GM19455 (cell line): ENCODE results near the gene BMP6.
"Not testable (repeated sequence)": the region's sequence is repeated elsewhere in the genome, so short reads cannot be mapped to it uniquely, and the experiment has no call there.

Experiments used
- ATAC-seq: cut with Tn5 transposase; IDR thresholded peaks from one replicate; pipeline ENCODE4 v1.9.1; 2021; ENCODE audit not compliant: unreplicated experiment

BMP6 gene

DNA sequence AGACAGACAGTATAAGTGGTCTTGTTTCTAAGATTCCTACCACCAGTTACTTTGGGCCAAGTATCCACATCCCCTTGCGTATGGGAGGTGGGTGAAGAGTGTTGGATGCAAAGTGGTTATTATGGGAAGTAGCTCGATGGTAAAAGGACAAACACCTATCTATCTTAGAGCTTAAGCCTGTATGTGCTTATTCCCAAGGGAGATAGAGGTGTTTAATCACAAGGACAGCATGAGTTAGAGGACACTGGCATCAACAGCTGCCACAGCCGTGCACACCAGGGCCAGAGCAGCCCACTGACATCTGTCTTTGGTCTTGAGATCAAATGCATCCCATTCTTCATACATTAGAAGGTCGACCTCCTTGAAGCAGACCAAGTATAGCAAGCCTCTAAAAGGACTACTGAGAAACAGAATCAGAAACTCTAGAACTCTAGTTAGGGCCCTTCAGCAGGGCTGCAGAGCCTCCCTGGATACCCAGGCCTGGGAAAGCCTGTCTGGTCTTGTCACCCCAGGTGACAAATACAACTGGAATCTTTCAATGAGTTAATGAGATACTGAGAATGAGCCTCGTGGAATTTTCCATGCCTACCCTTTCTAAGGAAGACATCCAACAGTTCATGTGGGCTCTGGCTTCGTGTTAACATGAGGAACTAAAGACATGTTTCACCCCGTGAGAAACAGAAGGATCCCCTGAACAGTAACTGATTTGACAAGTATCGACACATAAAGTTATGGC lies 156.0 kb downstream of the BMP6 start:
- ATAC-seq = no peak

DNA sequence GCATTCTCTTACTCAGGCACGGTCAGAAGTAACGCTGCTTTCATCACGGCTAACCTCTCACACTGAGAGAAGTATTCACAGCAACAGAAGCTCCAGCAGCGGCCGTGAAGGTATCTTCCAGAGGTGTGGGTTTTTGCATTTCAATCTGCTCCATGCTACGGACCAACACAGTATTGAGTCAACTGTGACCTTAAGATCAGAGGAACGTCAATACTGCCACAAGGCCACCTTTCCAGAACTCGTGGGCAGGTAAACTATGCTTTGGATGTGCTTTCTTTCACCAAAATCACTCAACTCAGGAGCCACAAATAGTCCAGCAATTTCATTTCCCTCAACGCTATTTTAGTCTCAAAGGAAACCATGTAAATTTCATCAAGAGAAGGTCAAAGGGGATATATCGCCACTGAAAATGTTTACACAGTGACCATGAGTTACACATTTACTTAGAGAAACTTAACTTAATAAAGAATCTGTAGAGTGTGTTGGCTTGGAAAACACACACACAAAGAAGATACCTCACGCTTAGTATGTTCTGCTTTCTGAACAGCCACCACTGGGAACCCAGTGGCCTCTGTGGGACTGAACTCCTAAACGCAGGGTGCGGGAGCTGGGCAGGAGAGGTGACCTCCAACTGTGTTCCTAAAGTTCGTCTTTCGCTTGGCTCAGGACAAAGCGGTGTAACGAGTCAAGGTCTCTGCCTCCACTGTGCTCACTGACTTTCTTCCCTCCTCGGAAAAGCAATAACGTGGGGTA lies 156.8 kb downstream of the BMP6 start:
- no peak for ATAC-seq

DNA sequence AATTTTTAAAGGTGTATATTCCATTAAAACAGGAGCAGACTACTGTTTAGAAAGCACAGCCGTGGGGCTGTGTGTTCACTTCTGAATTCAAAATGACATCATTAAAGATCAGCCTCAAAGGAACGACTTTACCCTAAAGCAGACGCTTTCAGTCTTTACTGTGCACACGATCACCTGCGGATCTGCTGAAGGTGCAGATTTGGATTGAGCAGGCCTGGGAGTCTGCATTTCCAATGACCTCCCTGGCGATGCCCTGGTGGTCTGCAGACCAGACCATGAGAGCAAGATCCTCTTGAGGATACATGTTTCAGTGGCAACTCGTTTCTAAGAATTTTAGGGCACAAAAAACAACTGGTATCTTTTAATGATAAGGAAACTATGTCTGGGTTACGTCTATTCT lies 157.5 kb downstream of the BMP6 start:
- no peak for ATAC-seq

DNA sequence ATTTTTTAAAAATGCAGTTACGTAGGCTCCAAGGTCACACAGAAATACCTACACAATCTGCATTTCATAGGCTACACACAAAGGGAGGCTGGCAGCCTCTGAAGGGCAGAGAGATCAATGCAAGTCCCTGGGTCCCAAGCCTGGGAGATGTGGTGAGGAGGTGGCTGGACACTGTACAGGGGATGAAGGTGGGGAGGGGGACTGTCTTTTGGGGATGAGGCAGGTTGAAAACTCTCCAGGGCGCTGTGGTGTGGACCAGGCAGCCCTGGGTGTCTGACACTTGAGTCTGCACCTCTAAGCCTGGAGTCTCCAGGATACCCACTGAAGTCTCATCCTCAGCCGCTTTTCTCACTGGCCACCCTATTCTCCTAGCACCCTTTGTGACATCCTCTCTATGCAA lies 160.2 kb downstream of the BMP6 start:
- ATAC-seq = no peak

DNA sequence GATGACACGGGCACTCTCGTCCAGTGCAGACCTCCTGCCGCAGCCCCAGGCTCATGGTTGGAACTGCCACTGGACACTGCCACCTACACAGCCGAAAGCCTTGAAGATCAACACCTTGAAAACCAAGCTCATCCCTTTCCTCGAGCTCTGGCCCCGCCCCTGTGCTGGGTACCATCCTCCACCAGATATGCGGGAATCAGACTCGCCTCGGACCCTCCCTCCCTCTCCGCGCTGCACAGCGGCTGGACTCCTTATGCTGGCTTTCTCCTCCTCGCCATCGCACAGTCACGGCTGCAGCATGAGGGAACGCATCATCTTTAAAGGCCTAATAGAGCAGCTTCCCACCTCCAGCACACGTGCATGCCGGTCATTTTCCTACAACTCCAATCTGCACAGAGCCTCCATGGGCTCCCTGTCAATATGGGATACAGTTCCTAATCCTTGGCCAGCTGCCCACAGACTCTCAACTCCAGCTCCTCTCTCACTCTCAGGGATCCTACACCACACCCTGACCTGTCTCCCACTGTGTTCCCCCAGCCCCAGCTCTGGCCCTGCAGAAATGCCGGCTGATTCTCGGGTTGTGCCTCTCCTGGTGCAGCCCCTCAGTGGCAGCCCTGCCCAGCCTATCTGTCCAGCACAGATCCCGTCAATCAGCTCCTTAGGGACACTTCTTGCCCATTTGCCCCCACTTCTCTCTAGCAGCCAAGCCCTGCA lies 161.5 kb downstream of the BMP6 start:
- no peak for ATAC-seq

DNA sequence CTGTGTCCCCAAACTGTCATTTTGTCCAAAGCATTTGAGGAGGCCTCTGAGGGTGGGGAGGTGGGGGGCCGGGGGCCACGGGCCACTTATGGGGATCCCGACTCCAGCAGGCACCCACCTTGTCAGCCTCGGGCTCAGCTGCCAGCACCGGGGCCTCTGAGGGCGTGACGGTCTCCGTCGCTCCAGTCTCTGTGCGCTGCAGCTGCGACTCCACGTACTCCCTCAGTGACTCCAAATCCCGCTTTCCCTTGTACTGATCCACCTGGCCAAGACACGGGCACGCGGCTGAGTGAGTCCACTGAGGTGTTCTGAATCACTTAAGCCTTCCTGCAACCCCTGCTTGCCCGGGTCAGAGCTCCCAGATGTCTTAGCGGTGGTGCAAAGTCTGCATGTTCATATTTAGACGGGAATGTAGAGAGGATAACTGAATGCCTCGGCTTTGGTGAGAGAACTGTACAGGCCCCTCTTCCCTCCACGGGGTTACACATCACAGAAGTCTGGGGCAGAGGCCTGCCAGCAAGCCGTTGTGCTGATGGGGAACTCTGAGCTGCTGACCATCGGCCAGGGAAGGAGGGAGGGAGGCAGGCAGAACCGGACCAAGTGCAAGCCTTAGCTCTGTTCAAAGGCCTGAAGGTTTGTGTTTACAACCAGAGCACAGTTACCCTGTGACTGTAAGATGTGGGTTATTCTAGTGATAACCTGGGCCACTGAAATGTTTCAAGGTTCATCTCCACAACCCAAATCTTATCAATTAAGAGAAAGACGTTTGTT lies 162.9 kb downstream of the BMP6 start:
- ATAC-seq = no peak

DNA sequence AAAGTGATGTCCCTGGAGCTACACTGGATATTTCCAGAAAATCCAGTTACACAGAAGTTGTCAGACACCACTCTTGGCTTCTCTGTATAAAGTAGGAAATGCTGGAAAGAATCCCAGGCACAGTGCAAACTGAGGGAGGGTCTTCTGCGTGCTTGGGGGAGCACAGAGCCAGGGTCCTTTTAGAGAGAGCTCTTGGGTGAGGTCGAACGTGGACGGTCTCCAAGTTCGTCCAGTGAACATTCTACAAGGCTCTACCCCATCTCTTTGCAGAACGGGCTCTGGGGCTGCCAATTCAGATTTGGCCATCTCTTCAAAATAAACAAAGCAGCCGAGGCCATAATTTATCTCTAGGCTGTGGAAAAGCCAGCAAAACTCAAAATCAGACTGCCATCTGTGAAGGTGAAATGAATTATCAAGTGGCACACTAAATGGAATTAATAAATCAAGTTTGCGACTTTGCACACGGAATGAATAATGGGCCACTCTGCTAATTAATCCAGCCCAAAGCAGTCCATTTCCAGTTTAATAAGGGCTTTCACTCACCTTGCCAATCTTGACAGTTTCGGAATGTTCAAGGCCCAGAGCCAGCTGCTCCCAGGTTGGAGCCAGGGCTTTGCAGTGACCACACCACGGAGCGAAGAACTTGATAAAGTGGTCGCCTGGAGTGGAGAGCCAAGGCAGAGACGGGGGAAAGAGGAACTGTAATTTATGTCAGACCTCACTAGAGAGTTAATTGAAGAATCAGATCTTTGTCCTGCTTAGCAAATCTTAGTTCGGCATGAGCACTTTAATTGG lies 165.4 kb downstream of the BMP6 start:
- no peak for ATAC-seq

DNA sequence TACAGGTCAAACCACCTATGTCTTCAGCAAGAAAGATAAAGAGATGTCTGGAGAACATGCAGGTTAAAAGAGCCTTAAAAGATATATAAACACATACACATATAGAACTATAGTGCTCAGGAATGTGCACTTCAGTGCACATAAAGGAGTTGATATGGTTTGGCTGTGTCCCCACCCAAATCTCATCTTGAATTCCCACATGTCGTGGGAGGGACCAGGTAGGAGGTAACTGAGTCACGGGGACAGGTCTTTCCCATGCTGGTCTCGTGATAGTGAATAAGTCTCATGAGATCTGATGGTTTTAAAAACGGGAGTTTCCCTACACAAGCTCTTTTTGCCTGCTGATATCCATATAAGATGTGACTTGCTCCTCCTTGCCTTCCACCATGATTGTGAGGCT lies 166.5 kb downstream of the BMP6 start:
- ATAC-seq = not testable (repeated sequence)

DNA sequence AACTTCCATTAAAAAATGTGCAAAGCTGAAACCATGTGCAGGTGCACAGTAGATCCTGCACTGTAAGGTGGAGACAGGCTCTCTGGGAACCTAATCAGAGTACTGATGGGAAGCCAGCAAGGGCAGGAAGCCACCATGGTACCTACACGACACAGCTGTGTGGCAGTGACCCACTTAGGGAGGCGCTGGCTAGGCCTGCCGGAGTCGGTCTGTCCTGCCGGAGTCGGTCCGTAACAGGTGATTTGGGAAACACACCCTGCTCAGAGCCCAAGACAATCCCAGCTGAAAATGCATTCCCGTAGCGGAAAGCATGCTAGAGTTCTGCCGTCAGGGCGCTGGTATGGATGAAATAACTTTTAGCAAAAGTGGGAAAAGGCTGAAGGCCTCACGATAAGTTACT lies 167.4 kb downstream of the BMP6 start:
- no peak for ATAC-seq

DNA sequence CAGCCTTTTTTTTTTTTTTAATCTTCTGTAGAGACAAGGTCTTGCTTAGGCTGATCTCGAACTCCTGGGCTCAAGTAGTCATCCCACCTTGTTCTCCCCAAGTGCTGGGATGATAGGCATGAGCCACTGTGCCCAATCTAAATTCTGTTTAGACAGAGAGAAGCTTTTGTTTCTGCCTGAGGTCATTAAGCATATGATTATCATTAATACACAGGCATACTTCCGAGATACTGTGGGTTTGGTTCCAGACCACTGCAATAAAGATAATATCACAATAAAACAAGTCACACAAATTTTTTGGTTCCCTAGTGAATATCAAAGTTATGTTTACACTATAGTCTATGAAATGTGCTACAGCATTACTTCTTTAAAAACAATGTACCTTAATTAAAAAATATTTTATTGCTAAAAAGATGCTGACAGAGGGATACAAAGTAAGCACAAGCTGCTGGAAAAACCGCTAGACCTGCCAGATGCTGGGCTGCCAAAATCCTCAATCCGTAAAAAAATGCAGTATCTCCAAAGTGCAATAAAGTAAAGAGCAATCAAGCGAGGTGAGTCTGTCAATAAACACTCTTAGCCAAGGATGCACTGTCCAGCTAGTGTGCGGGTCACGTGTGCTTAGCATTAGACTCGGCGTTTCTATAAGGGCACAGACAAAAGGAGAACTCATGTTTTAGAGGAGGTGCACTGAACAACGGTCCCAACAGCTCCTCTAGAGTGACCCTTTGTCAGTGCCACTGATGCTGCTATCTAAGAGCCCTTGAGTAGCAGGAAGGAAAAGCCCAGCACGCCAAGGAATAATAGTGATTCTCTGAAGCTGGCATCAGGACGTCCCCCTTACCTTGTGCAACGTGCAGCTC lies 168.6 kb downstream of the BMP6 start:
- ATAC-seq = no peak

DNA sequence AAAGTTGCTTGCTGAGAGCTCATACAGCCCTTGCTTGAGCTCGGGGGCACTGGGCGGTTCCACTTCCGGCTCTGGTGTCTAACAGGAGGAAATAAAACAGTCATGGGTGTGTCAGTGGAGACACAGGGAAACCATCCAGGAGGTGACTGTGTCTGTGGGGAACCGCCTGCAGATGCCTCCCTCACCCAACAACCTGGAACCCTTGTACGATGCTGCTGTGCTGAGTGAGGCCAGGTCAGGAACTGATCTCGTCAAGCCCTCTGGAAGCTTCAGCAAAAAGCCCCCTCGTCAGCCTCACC lies 169.2 kb downstream of the BMP6 start:
- ATAC-seq = no peak

DNA sequence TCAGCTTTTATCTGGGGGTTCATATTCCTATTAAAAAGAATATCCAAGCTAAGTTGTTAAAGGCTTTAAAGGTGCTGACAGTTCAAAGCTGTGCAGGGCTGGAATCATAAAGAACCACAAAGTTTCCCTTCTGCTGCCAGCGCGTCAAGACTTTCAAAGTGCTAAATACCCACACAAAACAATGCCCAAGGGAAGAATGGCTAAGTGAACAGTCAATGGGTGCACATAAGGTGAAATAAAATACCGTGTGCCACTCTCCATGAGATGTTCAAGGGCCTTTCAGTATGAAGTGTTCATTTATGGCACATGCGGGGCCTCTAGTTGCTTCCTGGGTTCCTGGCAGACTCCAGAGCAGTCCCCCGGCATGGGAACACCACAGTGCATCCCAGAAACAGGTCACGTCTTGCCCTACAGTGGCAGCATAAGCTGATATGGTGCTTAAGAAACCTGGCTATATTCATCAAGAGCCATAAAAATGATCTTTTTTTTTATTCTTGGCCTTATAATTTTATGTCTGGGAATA lies 170.6 kb downstream of the BMP6 start:
- ATAC-seq = no peak

DNA sequence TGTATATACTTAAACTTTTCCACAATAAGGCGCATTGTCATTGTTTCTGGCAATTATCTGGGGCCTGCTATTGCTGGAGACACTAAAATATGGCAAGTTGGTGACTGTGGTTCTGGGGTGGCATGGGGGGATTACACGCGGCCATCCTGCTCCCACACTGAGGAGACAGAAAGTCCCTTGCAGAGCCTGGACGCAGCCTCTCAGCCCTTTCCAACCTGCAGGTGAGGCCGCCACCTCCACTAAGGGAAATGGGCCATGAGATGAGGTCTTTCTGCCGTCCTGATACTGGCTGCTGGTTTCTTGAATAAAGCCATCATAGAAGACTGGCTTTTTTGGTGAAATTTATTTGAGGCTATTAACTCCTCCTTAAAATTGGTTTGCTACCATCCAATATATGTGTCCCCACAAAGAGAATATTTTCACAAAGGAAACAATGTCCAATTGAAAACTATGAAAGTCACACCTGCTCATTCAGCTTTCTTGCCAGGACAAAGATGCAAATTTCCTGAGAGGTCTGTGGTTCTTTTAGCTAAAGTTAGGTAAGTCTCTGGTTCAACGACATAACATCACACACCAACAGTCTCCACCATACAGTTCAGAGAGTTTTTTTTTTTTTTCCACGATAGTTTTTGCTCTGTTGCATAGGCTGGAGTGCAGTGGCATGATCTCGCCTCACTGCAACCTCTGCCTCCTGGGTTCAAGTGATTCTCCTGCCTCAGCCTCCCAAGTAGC lies 171.7 kb downstream of the BMP6 start:
- no peak for ATAC-seq

DNA sequence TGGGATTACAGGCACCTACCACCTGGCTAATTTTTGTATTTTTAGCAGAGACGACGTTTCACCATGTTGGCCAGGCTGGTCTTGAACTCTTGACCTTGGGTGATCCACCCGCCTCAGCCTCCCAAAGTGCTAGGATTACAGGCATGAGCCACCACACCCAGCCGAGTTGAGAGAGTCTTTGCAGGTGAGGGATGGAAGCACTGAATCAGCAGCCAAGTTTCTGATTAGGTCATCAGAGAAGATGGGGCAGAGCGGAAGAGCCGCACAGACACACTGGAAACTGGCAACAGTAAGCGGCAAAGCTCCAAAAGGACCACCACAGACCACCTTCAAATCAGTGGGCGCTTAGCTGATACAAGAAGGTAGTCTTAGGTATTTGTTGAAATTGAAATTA lies 172.3 kb downstream of the BMP6 start:
- ATAC-seq = not testable (repeated sequence)

DNA sequence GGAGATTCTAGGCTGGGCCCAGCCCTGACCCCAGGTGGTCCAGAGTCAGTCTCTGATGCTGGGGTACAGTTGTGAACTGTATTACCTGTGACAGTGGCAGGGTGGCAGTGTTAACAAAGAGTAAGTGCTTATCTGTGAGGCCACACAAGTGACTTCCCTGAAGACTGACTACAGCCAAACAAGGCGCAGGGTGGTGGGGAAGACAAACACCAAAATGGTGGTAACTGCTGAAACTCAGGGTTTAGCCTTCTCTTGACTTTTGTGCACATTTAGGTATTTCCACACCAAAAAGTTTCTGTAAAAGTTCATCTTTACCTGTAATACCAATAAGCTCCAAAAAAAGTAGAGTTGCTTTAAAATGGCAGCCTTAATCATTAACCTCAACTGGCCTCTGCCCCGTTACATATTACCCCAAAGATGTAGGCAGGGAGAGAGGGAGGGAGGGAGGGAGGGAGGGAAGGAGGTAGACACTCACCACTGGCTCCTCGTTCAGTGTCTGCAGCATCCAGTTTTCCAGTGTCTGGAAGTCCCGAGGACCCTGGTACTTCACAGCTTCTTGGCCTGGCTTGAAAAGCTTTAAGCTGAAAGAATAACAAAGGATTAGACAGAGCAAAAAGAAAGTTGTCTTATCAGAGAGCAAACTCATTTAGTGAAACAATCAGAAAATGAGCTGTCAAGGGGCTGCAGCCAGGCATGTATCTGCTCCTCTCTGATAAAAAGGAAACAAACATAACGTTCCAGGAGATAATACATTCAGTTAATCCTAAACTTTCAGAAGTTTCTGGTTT lies 173.4 kb downstream of the BMP6 start:
- no peak for ATAC-seq

DNA sequence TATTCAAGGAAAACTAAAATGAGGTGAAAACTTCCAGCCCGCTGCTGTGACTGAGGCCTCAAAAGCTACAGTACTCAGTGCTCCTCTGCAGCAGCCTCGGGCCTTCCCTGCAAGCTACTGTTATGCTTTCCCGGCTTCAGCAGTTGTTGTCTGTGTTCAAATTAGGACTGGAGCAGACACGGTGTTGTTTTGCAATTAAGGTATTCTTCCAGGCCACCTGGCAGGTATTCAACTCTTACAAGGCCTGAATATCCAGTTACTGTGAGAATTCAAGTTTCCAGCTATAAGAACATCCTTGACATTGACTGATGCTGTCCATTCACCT lies 174.0 kb downstream of the BMP6 start:
- no peak for ATAC-seq

DNA sequence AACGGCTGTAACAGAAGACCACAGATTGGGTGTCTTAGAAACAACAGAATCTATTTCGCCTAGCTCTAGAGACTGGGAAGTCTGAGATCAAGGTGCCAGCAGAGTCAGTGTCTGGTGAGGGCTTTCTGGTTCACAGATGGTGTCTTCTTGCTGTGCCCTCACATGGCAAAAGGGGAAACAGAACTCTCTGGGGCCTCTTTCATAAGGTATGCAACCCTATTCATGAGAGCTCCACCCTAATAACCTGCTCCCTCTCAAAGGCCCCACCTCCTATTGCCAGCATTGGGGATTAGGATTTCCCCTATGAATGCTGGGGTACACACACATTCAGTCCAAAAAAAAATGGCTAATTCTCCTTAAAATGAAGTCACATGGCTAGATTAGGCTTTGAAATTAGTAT lies 174.7 kb downstream of the BMP6 start:
- ATAC-seq = no peak

DNA sequence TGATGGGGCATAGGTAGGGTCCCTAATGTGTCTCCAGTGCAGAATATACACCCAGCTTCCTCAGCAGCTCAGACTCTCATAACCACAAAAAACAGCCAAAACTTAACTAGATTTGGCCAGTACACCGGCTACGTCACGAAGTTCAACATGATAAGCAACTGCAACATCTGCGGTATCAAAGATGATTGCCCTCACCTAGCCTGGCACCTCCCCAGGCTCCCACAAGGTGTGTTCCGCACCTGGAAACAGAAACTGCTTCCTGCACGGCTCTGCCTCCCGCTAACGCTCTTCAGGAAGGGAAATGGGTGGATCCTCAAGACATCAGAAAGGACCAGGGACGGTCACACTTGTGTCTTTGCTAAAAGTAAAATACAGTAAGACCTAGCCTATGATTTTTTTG lies 175.2 kb downstream of the BMP6 start:
- ATAC-seq = no peak
